GM19467 (cell line): ENCODE results near the gene RPF1.
"Not testable (repeated sequence)": the region's sequence is repeated elsewhere in the genome, so short reads cannot be mapped to it uniquely, and the experiment has no call there.

Source experiments
- ATAC-seq: cut with Tn5 transposase; IDR thresholded peaks from one replicate; pipeline ENCODE4 v1.9.1; 2021; ENCODE audit warnings: mild to moderate bottlenecking, moderate library complexity; ENCODE audit not compliant: unreplicated experiment

Gene RPF1

GRCh38 chr1:84489766-84490165 is 10.7 kb downstream of the RPF1 start:
- ATAC-seq: no peak

GRCh38 chr1:84492726-84493125 is 13.7 kb downstream of the RPF1 start:
- ATAC-seq: no peak

- no peak for ATAC-seq
These were observed 14.7 kb downstream of the RPF1 start for GRCh38 chr1:84493747-84494146.

- ATAC-seq: no peak
These were observed 17.4 kb downstream of the RPF1 start for GRCh38 chr1:84496498-84496897.

GRCh38 chr1:84497631-84498275 is 18.7 kb downstream of the RPF1 start:
- ATAC-seq: no peak

GRCh38 chr1:84502927-84503326 is 23.9 kb downstream of the RPF1 start:
- no peak for ATAC-seq

GRCh38 chr1:84504580-84505492 is 25.8 kb downstream of the RPF1 start:
- no peak for ATAC-seq

- peak; percentile 29 for ATAC-seq
These were observed 26.5 kb downstream of the RPF1 start for GRCh38 chr1:84505493-84506001.

GRCh38 chr1:84506002-84506728 is 27.1 kb downstream of the RPF1 start, which contains the start of the genes GNG5 and SPATA1:
TSS of gene GNG5 (minus strand) at chr1:84506581. CDS start at chr1:84506091, 490 bp downstream.
TSS of gene SPATA1 (plus strand) at chr1:84506386. CDS start at chr1:84516360, 9,974 bp downstream.
- peak; percentile 79 for ATAC-seq

- ATAC-seq: no peak
These were observed 27.8 kb downstream of the RPF1 start for GRCh38 chr1:84506729-84507453.

- not testable (repeated sequence) for ATAC-seq
These were observed 28.8 kb downstream of the RPF1 start for GRCh38 chr1:84507887-84508286.

- ATAC-seq: no peak
These were observed 29.4 kb downstream of the RPF1 start for GRCh38 chr1:84508510-84508909.

GRCh38 chr1:84509029-84509428 is 30.0 kb downstream of the RPF1 start:
- no peak for ATAC-seq

- ATAC-seq: no peak
These were observed 31.1 kb downstream of the RPF1 start for GRCh38 chr1:84510165-84510564.

- ATAC-seq: no peak
These were observed 31.6 kb downstream of the RPF1 start for GRCh38 chr1:84510668-84511067.

GRCh38 chr1:84524590-84524989 is 45.5 kb downstream of the RPF1 start:
- no peak for ATAC-seq

- ATAC-seq: no peak
These were observed 46.7 kb downstream of the RPF1 start for GRCh38 chr1:84525779-84526178.

- no peak for ATAC-seq
These were observed 59.5 kb downstream of the RPF1 start for GRCh38 chr1:84538599-84538998.

- ATAC-seq: no peak
These were observed 60.9 kb downstream of the RPF1 start for GRCh38 chr1:84539972-84540371.

- no peak for ATAC-seq
These were observed 61.7 kb downstream of the RPF1 start for GRCh38 chr1:84540759-84541158.
